Measurements from ENCODE around the gene GTPBP1. TPM values are rescaled to one million over a fixed set of nuclear protein-coding genes. Genes with fewer than 3 reads are reported as not detected.
A peak's percentile ranks its signal among the peaks of the same experiment; 100 is the strongest.

The GTPBP1 gene
- total and polyA plus RNA-seq, 2 of the 13 experiments (the other 11 are each of a cell fraction or from before 2014, with no cell fraction given) = 22.3 to 27.0 TPM

- TF ChIP-seq ZNF318 (CRISPR knock-in tag; IDR thresholded peaks at IDR 0.05) (no peak), ZC3H13 (CRISPR knock-in tag; IDR thresholded peaks at IDR 0.05) (no peak), CC2D1A (CRISPR knock-in tag; IDR thresholded peaks at IDR 0.05) (no peak), ZNF891 (CRISPR knock-in tag; IDR thresholded peaks at IDR 0.05) (no peak), KDM5B (CRISPR knock-in tag; IDR thresholded peaks at IDR 0.05; ENCODE audit: borderline replicate concordance) (peak; percentile 22; the same call in 1 of the 2 replicates), GPBP1L1 (CRISPR knock-in tag; IDR thresholded peaks at IDR 0.05) (no peak), ZNF33A (CRISPR knock-in tag; IDR thresholded peaks at IDR 0.05; ENCODE audit: borderline replicate concordance) (no peak), RORA (CRISPR knock-in tag; IDR thresholded peaks at IDR 0.05) (no peak), ZNF839 (CRISPR knock-in tag; IDR thresholded peaks at IDR 0.05; ENCODE audit: borderline replicate concordance) (no peak), HDAC1 (CRISPR knock-in tag; IDR thresholded peaks at IDR 0.05) (peak; percentile 54; the same call in 1 of the 2 replicates), TARDBP (CRISPR knock-in tag; IDR thresholded peaks at IDR 0.05) (no peak), NFATC3 (CRISPR knock-in tag; IDR thresholded peaks at IDR 0.05) (no peak), HINFP (CRISPR knock-in tag; IDR thresholded peaks at IDR 0.05; ENCODE audit: low read depth) (no peak), ZNF317 (CRISPR knock-in tag; IDR thresholded peaks at IDR 0.05) (no peak), ZNF503 (CRISPR knock-in tag; IDR thresholded peaks at IDR 0.05) (no peak), ZNF562 (CRISPR knock-in tag; IDR thresholded peaks at IDR 0.05; ENCODE audit: borderline replicate concordance) (no peak)
Measured at GRCh38 chr22:38766076-38766777, 60.5 kb downstream of the GTPBP1 start (continued).
